A549 (cell line): ENCODE data around the gene BCORL1. TPM values are rescaled to one million over a fixed set of nuclear protein-coding genes. Genes with fewer than 3 reads are reported as not detected.

Experiments
- ATAC-seq, 2 experiments: fragments of 200-7000 bp in 1 of 2; fragments of >200 bp in 1 of 2; cut with Nextera tagmentation in 1 of 2; cut with Tn5 transposase in 1 of 2; 3 replicates each; pipeline versions ENCODE4 v1.8.0 to v1.9.1; 2018 to 2020; ENCODE audit warnings: mild to moderate bottlenecking in 1 of 2, moderate library complexity in 1 of 2
- CTCF ChIA-PET: fragments of 300-600 bp; sonication (Branson Sonifier 250); formaldehyde crosslinking; extraction: SDS; loops from one replicate; lab custom pipeline; 2021; ENCODE audit warnings: antibody characterized with exemption, inconsistent platforms; lab: Yijun Ruan, JAX
- POLR2A ChIA-PET: fragments of 350-600 bp; formaldehyde crosslinking; extraction: SDS; loops from one replicate; lab custom pipeline; 2021; ENCODE audit warnings: antibody characterized with exemption, inconsistent platforms; lab: Yijun Ruan, JAX
- DNase-seq, 2 experiments: peaks; one replicate each; pipeline versions ENCODE4 v3.0.0 to v3.0.0-alpha.2; 2011 to 2016; ENCODE audit warnings: low read depth in 1 of 2, low spot score in 1 of 2
- FAIRE-seq: peaks from 2 replicates; lab custom pipeline; 2011; peaks lifted over from hg19 to GRCh38; lab: Jason Lieb, UNC
- H3K27ac ChIP-seq, 2 experiments: fragments of >200 bp; sonication (Bioruptor Twin); formaldehyde crosslinking; 3 replicates each; pipeline ENCODE4 v1.5.1; 2016 to 2017
- H3K4me1 ChIP-seq: fragments of >200 bp; sonication (Bioruptor Twin); formaldehyde crosslinking; 3 replicates; pipeline ENCODE4 v1.6.1; 2016
- H3K4me2 ChIP-seq: fragments of >200 bp; sonication (Bioruptor Twin); formaldehyde crosslinking; 3 replicates; pipeline ENCODE4 v1.6.1; 2016
- H3K4me3 ChIP-seq: fragments of >200 bp; sonication (Bioruptor Twin); formaldehyde crosslinking; 3 replicates; pipeline ENCODE4 v1.5.1; 2016
- H3K9me3 ChIP-seq: fragments of >200 bp; sonication (Bioruptor Twin); formaldehyde crosslinking; 3 replicates; pipeline ENCODE4 v1.6.1; 2016
- CBX2 ChIP-seq: fragments of 200-600 bp; sonication (generic); IDR thresholded peaks from 2 replicates; pipeline ENCODE4 v1.6.1; 2016; ENCODE audit warnings: low read depth, mild to moderate bottlenecking, borderline replicate concordance
- CHD2 ChIP-seq: fragments of 150-350 bp; IDR thresholded peaks from 2 replicates; pipeline ENCODE4 v1.6.1; 2014; ENCODE audit warnings: low read length; ENCODE audit not compliant: partially characterized antibody
- CHD4 ChIP-seq: fragments of 200-600 bp; sonication (generic); IDR thresholded peaks from 2 replicates; pipeline ENCODE4 v1.6.1; 2016; ENCODE audit warnings: antibody characterized with exemption, mild to moderate bottlenecking, borderline replicate concordance
- E2F6 ChIP-seq: IDR thresholded peaks from 2 replicates; pipeline ENCODE4 v1.6.1; 2012; ENCODE audit warnings: low read depth, borderline replicate concordance
- EHMT2 ChIP-seq: fragments of 200-600 bp; sonication (generic); IDR thresholded peaks from 2 replicates; pipeline ENCODE4 v1.6.1; 2016; ENCODE audit warnings: antibody characterized with exemption, low read depth, mild to moderate bottlenecking, moderate library complexity
- ELK1 ChIP-seq: fragments of 150-350 bp; IDR thresholded peaks from 2 replicates; pipeline ENCODE4 v1.6.1; 2014; ENCODE audit warnings: low read depth, mild to moderate bottlenecking, low read length
- FOXS1 ChIP-seq: fragments of 250-450 bp; sonication (Bioruptor Pico); IDR thresholded peaks from 2 replicates; pipeline ENCODE4 v1.5.0; 2020; ENCODE audit warnings: mild to moderate bottlenecking, moderate library complexity
- HDAC2 ChIP-seq: fragments of 200-600 bp; sonication (generic); IDR thresholded peaks from 2 replicates; pipeline ENCODE4 v1.6.1; 2016
- HOXA7 ChIP-seq: fragments of 250-450 bp; sonication (Bioruptor Pico); IDR thresholded peaks from 2 replicates; pipeline ENCODE4 v1.5.0; 2020; ENCODE audit warnings: mild to moderate bottlenecking, moderate library complexity
- JUN ChIP-seq, 2 experiments: fragments of >200 bp; sonication (Bioruptor Twin); formaldehyde crosslinking; IDR thresholded peaks; 2 replicates in 1 of 2; 3 replicates in 1 of 2; pipeline ENCODE4 v1.6.1; 2016 to 2017
- JUNB ChIP-seq: fragments of >200 bp; sonication (Bioruptor Twin); formaldehyde crosslinking; IDR thresholded peaks from 2 replicates; pipeline ENCODE4 v1.6.1; 2016
- MAFK ChIP-seq: fragments of 450-650 bp; IDR thresholded peaks from 2 replicates; pipeline ENCODE4 v1.6.1; 2014; ENCODE audit not compliant: partially characterized antibody
- PBX3 ChIP-seq: IDR thresholded peaks from 2 replicates; pipeline ENCODE4 v1.6.1; 2012
- RAD21 ChIP-seq, 2 experiments: fragments of >200 bp in 1 of 2; sonication (Bioruptor Twin) in 1 of 2; formaldehyde crosslinking in 1 of 2; IDR thresholded peaks in 1 of 2; conservative IDR thresholded peaks in 1 of 2; 2 replicates in 1 of 2; 3 replicates in 1 of 2; pipeline ENCODE4 v1.6.1; 2012 to 2018; ENCODE audit warnings: inconsistent platforms in 1 of 2
- RARB ChIP-seq: fragments of 250-450 bp; sonication (Bioruptor Pico); IDR thresholded peaks from 2 replicates; pipeline ENCODE4 v1.8.0; 2021; ENCODE audit warnings: mild to moderate bottlenecking, moderate library complexity
- RCOR1 ChIP-seq: fragments of 150-350 bp; IDR thresholded peaks from 2 replicates; pipeline ENCODE4 v1.6.1; 2014; ENCODE audit warnings: antibody characterized with exemption, low read length, low read depth
- REST ChIP-seq: fragments of 200-600 bp; sonication (generic); IDR thresholded peaks from 2 replicates; pipeline ENCODE4 v1.6.1; 2016; ENCODE audit warnings: antibody characterized with exemption, mild to moderate bottlenecking, moderate library complexity
- RNF2 ChIP-seq: fragments of 200-600 bp; sonication (generic); IDR thresholded peaks from 2 replicates; pipeline ENCODE4 v1.6.1; 2016; ENCODE audit warnings: low read depth, mild to moderate bottlenecking, antibody characterized with exemption, moderate library complexity, borderline replicate concordance
- TP53 ChIP-seq: fragments of 250-450 bp; sonication (Bioruptor Pico); IDR thresholded peaks from 2 replicates; pipeline ENCODE4 v1.5.0; 2021; ENCODE audit warnings: mild to moderate bottlenecking, moderate library complexity
- USF2 ChIP-seq: fragments of 450-650 bp; IDR thresholded peaks from 2 replicates; pipeline ENCODE4 v1.6.1; 2014; ENCODE audit warnings: antibody characterized with exemption
- ZNF302 ChIP-seq: fragments of 250-450 bp; sonication (Bioruptor Pico); IDR thresholded peaks from 2 replicates; pipeline ENCODE4 v1.9.0; 2021; ENCODE audit warnings: inconsistent platforms, mild to moderate bottlenecking, moderate library complexity
- ZSCAN20 ChIP-seq: fragments of 250-450 bp; sonication (Bioruptor Pico); IDR thresholded peaks from 2 replicates; pipeline ENCODE4 v1.8.0; 2022; ENCODE audit warnings: mild to moderate bottlenecking, moderate library complexity
- WGBS: methylation state at CpG from one replicate; pipeline ENCODE4 v1.1.6; 2017; ENCODE audit errors: missing lambda C conversion rate; 5-methylcytosine and 5-hydroxymethylcytosine counted together
- polyA plus RNA-seq, 4 experiments: library from polyadenylated mRNA; depleted of rRNA in 3 of 4; stranded (reverse); fragments of >200 nt; fragmentation: RNase III in 1 of 4; extraction: RNeasy Plus Mini Kit Qiagen cat#74134 plus additional on column Dnase treatment in 1 of 4; gene quantifications; 2 replicates in 3 of 4; 3 replicates in 1 of 4; pipeline ENCODE4 v1.2.3, GENCODE V29; 2011 to 2017
- TF ChIP-seq, protein P1 (sequence below): fragments of 250-450 bp; sonication (Bioruptor Pico); IDR thresholded peaks from 2 replicates; pipeline ENCODE4 v1.5.0; 2020; ENCODE audit warnings: low read depth, mild to moderate bottlenecking, moderate library complexity
- TF ChIP-seq, protein P2 (sequence below): fragments of >200 bp; sonication (Bioruptor Twin); formaldehyde crosslinking; IDR thresholded peaks from 3 replicates; pipeline ENCODE4 v1.6.1; 2016
- TF ChIP-seq, protein P3 (sequence below): fragments of >200 bp; sonication (Bioruptor Twin); formaldehyde crosslinking; IDR thresholded peaks from 2 replicates; pipeline ENCODE4 v1.6.1; 2016

The BCORL1 gene
- polyA plus RNA-seq, 2 of the 4 experiments (the other 2 are of a cell fraction) = 1.4 to 6.1 TPM

GRCh38 chrX:129940721-129941120, 41.7 kb upstream of the BCORL1 start:
- H3K4me1 ChIP-seq = no peaks in the 10 kb centered on the region
- DNase-seq (no peak), FAIRE-seq (no peak), ATAC-seq (no peak)
- ChIA-PET POLR2A (no interaction called here), CTCF (interaction anchor here (0.6 to 1.4 kb wide), 3 partner anchors 10 to 120 kb away, joined by 3 to 4 read pairs (median 4); no protein-coding TSS in a partner anchor)
- no peak overlapping the region for H3K4me3 ChIP-seq
- H3K27ac ChIP-seq = no peak overlapping the region
- no peaks in the 10 kb centered on the region for H3K9me3 ChIP-seq
- 61% methylated on average over 2 of the region's 2 CpGs for WGBS
- TF ChIP-seq CHD2 (no peak), JUN (IDR thresholded peaks at IDR 0.05) (no peak)
- H3K4me2 ChIP-seq = no peak overlapping the region

GRCh38 chrX:129945131-129945530, 37.3 kb upstream of the BCORL1 start:
- peak; percentile 30 to 46; a peak in 2 of 6 replicates for ATAC-seq
- FAIRE-seq = peak; percentile 87
- TF ChIP-seq, protein P1, sequence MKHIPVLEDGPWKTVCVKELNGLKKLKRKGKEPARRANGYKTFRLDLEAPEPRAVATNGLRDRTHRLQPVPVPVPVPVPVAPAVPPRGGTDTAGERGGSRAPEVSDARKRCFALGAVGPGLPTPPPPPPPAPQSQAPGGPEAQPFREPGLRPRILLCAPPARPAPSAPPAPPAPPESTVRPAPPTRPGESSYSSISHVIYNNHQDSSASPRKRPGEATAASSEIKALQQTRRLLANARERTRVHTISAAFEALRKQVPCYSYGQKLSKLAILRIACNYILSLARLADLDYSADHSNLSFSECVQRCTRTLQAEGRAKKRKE (CRISPR knock-in tag) = no peak
- TF ChIP-seq EHMT2 (no peak), CHD4 (no peak), ELK1 (no peak), ZNF302 (CRISPR knock-in tag) (no peak), MAFK (no peak), JUNB (no peak), HDAC2 (no peak), ZSCAN20 (CRISPR knock-in tag) (no peak), JUN (IDR thresholded peaks at IDR 0.05) (no peak), REST (no peak)
- TF ChIP-seq, protein P2, sequence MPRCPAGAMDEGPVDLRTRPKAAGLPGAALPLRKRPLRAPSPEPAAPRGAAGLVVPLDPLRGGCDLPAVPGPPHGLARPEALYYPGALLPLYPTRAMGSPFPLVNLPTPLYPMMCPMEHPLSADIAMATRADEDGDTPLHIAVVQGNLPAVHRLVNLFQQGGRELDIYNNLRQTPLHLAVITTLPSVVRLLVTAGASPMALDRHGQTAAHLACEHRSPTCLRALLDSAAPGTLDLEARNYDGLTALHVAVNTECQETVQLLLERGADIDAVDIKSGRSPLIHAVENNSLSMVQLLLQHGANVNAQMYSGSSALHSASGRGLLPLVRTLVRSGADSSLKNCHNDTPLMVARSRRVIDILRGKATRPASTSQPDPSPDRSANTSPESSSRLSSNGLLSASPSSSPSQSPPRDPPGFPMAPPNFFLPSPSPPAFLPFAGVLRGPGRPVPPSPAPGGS = no peak
- WGBS = 79% methylated on average over 1 of the region's 1 CpG
- Histone ChIP-seq H3K4me2 (no peak overlapping the region), H3K9me3 (no peaks in the 10 kb centered on the region), H3K4me1 (no peaks in the 10 kb centered on the region), H3K27ac (no peak overlapping the region), H3K4me3 (no peak overlapping the region)
- ChIA-PET CTCF (no interaction called here), POLR2A (no interaction called here)
- DNase-seq = peak in 1 of 2 experiments; percentile 10

GRCh38 chrX:129953334-129953648, 29.1 kb upstream of the BCORL1 start:
- Histone ChIP-seq H3K4me3 (no peak overlapping the region), H3K9me3 (no peaks in the 10 kb centered on the region), H3K4me2 (no peak overlapping the region), H3K4me1 (peaks cover 3% of the 10 kb centered on the region; the same call in 2 of the 3 replicates), H3K27ac (no peak overlapping the region)
- no peak for ATAC-seq
- no peak for FAIRE-seq
- ChIA-PET POLR2A (no interaction called here), CTCF (interaction anchor here (1.0 kb wide), 1 partner anchor 10 kb away, joined by 3 read pairs; no protein-coding TSS in a partner anchor)
- 93% methylated on average over 12 of the region's 18 CpGs for WGBS
- no peak for DNase-seq
- TF ChIP-seq JUN (IDR thresholded peaks at IDR 0.05) = no peak
- TF ChIP-seq E2F6 = no peak
- no peak for TF ChIP-seq RARB (CRISPR knock-in tag)
- TF ChIP-seq HOXA7 (CRISPR knock-in tag) = no peak
- TF ChIP-seq CBX2 = no peak
- TF ChIP-seq RNF2 = no peak
- TF ChIP-seq RAD21 (conservative IDR thresholded peaks at IDR 0.05 in 1 of 2, IDR thresholded peaks at IDR 0.05 in 1 of 2) = no peak
- no peak for TF ChIP-seq PBX3
- TF ChIP-seq RCOR1 = no peak
- TF ChIP-seq, protein P3, sequence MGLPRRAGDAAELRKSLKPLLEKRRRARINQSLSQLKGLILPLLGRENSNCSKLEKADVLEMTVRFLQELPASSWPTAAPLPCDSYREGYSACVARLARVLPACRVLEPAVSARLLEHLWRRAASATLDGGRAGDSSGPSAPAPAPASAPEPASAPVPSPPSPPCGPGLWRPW = no peak
- TF ChIP-seq USF2 = no peak
- TF ChIP-seq TP53 (CRISPR knock-in tag) = no peak
- no peak for TF ChIP-seq FOXS1 (CRISPR knock-in tag)
